Parathyroid adenoma (tissue), 2 donors: ENCODE measurements around the gene TEKT4.
"Not testable (repeated sequence)": the region's sequence is repeated elsewhere in the genome, so short reads cannot be mapped to it uniquely, and the experiment has no call there.

Experiments used
- H2AFZ ChIP-seq: fragments of 300-600 bp; sonication (generic); one replicate; pipeline ENCODE4 v1.7.0; 2017; ENCODE audit warnings: antibody characterized with exemption, mild to moderate bottlenecking
- H3K27ac ChIP-seq: fragments of 300-600 bp; sonication (generic); one replicate; pipeline ENCODE4 v1.7.0; 2017
- H3K27me3 ChIP-seq: fragments of 300-600 bp; sonication (generic); one replicate; pipeline ENCODE4 v1.7.0; 2017; ENCODE audit warnings: low read length; ENCODE audit not compliant: control insufficient read depth, insufficient read depth
- H3K36me3 ChIP-seq: fragments of 300-600 bp; sonication (generic); one replicate; pipeline ENCODE4 v1.7.0; 2017; ENCODE audit warnings: low read length; ENCODE audit not compliant: control insufficient read depth, insufficient read depth
- H3K4me1 ChIP-seq: fragments of 300-600 bp; sonication (generic); one replicate; pipeline ENCODE4 v1.7.0; 2017; ENCODE audit warnings: control low read depth
- H3K4me2 ChIP-seq: fragments of 300-600 bp; sonication (generic); one replicate; pipeline ENCODE4 v1.7.0; 2017; ENCODE audit warnings: low read length
- H3K4me3 ChIP-seq: fragments of 300-600 bp; sonication (generic); one replicate; pipeline ENCODE4 v1.7.0; 2017; ENCODE audit warnings: low read depth, low read length
- H3K79me2 ChIP-seq: fragments of 300-600 bp; sonication (generic); one replicate; pipeline ENCODE4 v1.7.0; 2017; ENCODE audit warnings: control low read depth
- H3K9ac ChIP-seq: fragments of 300-600 bp; sonication (generic); one replicate; pipeline ENCODE4 v1.7.0; 2017; ENCODE audit warnings: mild to moderate bottlenecking
- H3K9me3 ChIP-seq: fragments of 300-600 bp; sonication (generic); one replicate; pipeline ENCODE4 v1.7.0; 2017; ENCODE audit warnings: low read length; ENCODE audit not compliant: control insufficient read depth
- TF ChIP-seq, protein P1 (sequence below): fragments of 300-600 bp; sonication (generic); IDR thresholded peaks from one replicate; pipeline ENCODE4 v1.7.0; 2017; ENCODE audit warnings: antibody characterized with exemption, mild to moderate bottlenecking
- donor health status: primary hyperparathyroidism.

TEKT4 gene

DNA sequence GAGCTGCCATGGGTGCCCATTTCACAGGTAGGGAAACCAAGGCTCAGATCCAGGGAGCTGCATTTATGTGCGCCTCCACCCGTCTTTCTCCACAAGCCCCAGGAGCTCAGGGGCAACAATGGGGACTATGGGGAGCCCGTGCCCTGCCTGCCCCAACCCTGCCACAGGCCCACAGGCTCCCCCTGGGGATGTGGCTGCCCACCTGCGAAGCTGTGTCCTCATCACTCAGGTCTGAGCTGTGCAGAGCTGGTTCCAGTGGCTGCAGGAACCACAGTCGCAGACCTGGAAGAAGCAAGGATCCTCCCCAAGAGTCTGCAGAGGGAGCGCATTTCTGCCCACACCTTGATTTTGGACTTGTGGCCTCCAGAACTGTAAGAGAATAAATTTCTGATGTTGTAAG, 9.8 kb downstream of the TEKT4 start:
- H3K79me2 ChIP-seq, result no peaks in the 10 kb centered on the region
- no peak overlapping the region for H3K4me3 ChIP-seq
- H2AFZ ChIP-seq, result no peak overlapping the region
- H3K27me3 ChIP-seq, result no peaks in the 10 kb centered on the region
- TF ChIP-seq, protein P1, sequence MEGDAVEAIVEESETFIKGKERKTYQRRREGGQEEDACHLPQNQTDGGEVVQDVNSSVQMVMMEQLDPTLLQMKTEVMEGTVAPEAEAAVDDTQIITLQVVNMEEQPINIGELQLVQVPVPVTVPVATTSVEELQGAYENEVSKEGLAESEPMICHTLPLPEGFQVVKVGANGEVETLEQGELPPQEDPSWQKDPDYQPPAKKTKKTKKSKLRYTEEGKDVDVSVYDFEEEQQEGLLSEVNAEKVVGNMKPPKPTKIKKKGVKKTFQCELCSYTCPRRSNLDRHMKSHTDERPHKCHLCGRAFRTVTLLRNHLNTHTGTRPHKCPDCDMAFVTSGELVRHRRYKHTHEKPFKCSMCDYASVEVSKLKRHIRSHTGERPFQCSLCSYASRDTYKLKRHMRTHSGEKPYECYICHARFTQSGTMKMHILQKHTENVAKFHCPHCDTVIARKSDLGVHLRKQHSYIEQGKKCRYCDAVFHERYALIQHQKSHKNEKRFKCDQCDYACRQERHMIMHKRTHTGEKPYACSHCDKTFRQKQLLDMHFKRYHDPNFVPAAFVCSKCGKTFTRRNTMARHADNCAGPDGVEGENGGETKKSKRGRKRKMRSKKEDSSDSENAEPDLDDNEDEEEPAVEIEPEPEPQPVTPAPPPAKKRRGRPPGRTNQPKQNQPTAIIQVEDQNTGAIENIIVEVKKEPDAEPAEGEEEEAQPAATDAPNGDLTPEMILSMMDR, result no peak
- H3K4me1 ChIP-seq, result no peaks in the 10 kb centered on the region
- no peaks in the 10 kb centered on the region for H3K36me3 ChIP-seq
- no peak overlapping the region for H3K27ac ChIP-seq
- H3K9me3 ChIP-seq, result no peaks in the 10 kb centered on the region
- no peak overlapping the region for H3K4me2 ChIP-seq
- no peak overlapping the region for H3K9ac ChIP-seq

DNA sequence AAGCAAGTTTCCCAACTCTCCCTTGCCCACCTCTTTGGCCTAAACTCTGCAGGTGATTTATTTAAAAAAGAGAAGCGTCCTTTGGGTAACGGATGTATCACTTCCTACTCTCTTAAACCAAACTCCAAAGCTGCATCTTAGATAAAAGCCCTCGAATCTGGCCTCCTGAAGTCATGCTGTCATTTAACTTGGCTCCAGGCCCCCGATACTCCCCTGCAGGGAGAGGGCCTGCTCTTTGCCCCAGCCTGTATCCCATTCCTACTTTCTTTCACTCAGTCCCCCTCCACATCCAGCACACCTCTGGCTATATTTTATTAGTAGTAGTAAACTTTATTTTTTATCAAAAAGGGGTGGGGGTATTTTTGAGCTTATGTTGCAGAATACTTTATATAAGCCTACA, 19.0 kb downstream of the TEKT4 start:
- no peak overlapping the region for H3K4me2 ChIP-seq
- H3K27me3 ChIP-seq, result no peaks in the 10 kb centered on the region
- H3K79me2 ChIP-seq, result no peaks in the 10 kb centered on the region
- no peak overlapping the region for H3K27ac ChIP-seq
- H3K9ac ChIP-seq, result no peak overlapping the region
- H3K4me1 ChIP-seq, result no peaks in the 10 kb centered on the region
- H3K9me3 ChIP-seq, result no peaks in the 10 kb centered on the region
- H3K36me3 ChIP-seq, result no peaks in the 10 kb centered on the region
- H3K4me3 ChIP-seq, result no peak overlapping the region
- no peak overlapping the region for H2AFZ ChIP-seq
- TF ChIP-seq, protein P1, result no peak

DNA sequence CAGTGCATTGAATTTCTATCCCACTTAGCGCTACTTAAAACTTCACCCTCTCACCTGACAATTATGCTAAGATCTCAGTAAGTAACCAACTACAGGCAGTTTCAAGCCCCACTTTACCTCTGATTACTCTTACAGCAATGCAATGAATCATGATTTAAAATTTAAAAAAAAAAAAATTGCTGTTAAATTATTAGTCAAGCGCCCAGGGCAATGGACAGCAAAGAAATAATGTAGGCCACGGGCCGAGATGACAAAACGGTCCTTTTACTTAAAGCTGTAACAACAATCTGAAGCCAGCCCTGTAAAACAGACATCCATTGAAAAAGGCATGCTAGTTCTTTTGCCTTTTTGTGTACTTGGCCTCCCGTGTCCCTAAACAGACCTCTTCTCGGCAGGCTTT, 24.0 kb downstream of the TEKT4 start:
- H3K9ac ChIP-seq, H3K27ac ChIP-seq, H3K4me2 ChIP-seq, H3K36me3 ChIP-seq, H2AFZ ChIP-seq, H3K4me3 ChIP-seq, H3K79me2 ChIP-seq, H3K4me1 ChIP-seq, H3K27me3 ChIP-seq, H3K9me3 ChIP-seq: not testable (repeated sequence)

DNA sequence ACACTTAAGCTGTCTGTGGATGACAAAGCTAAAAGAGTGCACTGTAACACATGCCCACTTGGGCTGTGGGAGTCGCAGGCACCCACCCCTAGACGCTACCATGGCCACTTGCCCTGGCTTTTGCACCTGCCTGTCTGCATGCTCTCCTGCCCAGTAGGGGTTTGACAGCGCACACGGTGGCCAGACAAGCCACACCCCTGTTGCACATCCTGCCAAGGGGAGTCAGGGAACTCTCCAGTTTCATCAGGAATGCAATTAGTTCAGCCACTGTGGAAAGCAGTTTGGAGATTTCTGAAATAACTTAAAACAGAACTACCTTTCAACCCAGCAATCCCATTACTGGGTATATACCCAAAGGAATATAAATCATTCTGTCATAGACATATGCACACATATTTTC, 35.7 kb downstream of the TEKT4 start:
- H3K79me2 ChIP-seq, H3K4me2 ChIP-seq, H3K27me3 ChIP-seq: not testable (repeated sequence)

DNA sequence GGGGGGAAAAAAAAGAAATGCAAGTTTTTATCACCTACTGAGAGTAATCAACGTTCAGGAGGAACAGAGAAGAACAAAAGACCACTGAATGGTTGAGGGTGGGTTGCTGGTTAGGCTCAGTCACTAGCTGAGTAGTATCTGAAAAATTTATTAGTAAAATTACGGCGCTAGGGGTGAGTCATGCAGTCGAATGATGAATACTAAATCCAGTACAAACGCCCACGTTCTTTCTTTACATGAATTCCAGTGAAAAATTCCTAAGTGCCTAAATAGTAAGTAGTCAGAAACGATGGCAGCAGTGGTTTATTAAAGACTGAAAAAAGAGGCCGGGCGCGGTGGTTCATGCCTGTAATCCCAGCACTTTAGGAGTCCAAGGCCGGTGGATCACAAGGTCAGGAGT, 52.0 kb downstream of the TEKT4 start:
- no peaks in the 10 kb centered on the region for H3K27me3 ChIP-seq
- H2AFZ ChIP-seq, result no peak overlapping the region
- no peaks in the 10 kb centered on the region for H3K4me1 ChIP-seq
- H3K9me3 ChIP-seq, result no peaks in the 10 kb centered on the region
- H3K27ac ChIP-seq, result no peak overlapping the region
- no peak overlapping the region for H3K4me3 ChIP-seq
- no peaks in the 10 kb centered on the region for H3K79me2 ChIP-seq
- no peak overlapping the region for H3K4me2 ChIP-seq
- no peak overlapping the region for H3K9ac ChIP-seq
- no peaks in the 10 kb centered on the region for H3K36me3 ChIP-seq
- TF ChIP-seq, protein P1, result no peak

More for the DNA sequence above, 35.7 kb downstream of the TEKT4 start:
- H3K4me3 ChIP-seq, H3K9ac ChIP-seq, H3K27ac ChIP-seq, H3K9me3 ChIP-seq, H3K4me1 ChIP-seq, H3K36me3 ChIP-seq, H2AFZ ChIP-seq: not testable (repeated sequence)

DNA sequence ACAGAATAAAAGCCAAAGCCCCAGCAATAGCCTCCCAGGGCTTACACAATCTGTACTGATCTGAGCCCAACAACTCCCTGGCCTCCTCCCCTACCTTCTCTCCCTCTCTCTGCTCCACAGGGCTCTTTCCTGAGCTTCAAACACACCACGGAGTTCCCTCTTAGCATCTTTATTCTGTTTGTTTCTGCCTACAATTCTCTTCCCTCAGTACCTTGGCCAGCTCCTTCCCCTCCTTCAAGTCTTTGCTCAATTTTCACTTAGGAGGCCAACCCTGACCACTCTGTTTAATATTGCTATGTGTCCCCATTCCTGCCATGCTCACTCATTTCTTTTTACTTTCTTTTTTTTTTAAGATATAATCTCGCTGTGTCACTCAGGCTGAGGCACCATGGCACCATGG, 53.8 kb downstream of the TEKT4 start:
- not testable (repeated sequence) for H3K9ac ChIP-seq, H3K4me1 ChIP-seq, H3K4me2 ChIP-seq, H3K27ac ChIP-seq, H3K36me3 ChIP-seq, H3K79me2 ChIP-seq, H3K4me3 ChIP-seq, H3K27me3 ChIP-seq, H2AFZ ChIP-seq, H3K9me3 ChIP-seq
